Mucosa of gallbladder (tissue), 1 donor: Measurements from ENCODE around the gene COL24A1. TPM values are rescaled to one million over a fixed set of nuclear protein-coding genes. Genes with fewer than 3 reads are reported as not detected.
"Not testable (repeated sequence)": the region's sequence is repeated elsewhere in the genome, so short reads cannot be mapped to it uniquely, and the experiment has no call there.

Source experiments
- DNase-seq: peaks from one replicate; pipeline ENCODE4 v3.0.0-alpha.2; 2020; ENCODE audit warnings: low spot score
- total RNA-seq: library from RNA; stranded (reverse); gene quantifications from one replicate; pipeline ENCODE4 v1.2.1, GENCODE V29; 2021
- donor health status: DM: no; HTN: no; CAD: no.

COL24A1 gene
- total RNA-seq, 1 donor from 2014 or later: 1.5 TPM

DNA sequence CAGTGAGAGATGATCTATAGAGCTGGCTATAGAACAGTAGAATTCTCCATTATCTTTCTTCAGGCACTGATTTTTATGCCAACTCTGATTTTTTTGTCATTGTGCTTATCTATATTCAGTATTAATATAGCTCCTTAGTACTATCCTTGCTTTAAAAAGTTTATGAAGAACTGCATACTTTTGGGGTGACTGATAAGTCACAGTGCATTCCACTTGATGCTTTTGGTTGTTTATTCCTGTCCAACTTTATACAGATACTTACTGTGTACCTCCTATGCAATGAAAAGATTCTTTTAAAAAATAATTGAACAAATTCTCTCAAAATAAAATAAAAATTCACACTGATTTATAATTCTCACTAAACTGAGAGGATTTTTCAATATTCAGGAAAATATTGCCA lies 71.6 kb downstream of the COL24A1 start:
- DNase-seq: no peak

DNA sequence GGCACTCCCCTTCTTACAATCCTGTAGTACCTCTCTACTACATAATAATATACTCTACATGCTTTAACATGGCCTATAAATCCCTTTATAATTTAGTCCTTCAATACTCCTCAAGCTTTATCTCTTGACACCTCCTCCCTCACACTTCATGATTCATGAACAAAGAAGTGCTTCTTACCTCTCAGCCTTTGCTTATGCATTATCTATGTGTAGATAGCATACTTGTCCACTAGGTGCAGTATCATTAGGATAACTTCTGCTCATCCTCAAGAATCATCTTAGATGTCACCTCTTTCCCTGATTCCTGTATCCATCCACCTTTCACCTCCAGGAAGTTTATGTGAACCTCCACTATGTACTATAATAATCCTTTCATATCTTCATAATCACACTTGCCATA lies 74.4 kb downstream of the COL24A1 start:
- DNase-seq: no peak

DNA sequence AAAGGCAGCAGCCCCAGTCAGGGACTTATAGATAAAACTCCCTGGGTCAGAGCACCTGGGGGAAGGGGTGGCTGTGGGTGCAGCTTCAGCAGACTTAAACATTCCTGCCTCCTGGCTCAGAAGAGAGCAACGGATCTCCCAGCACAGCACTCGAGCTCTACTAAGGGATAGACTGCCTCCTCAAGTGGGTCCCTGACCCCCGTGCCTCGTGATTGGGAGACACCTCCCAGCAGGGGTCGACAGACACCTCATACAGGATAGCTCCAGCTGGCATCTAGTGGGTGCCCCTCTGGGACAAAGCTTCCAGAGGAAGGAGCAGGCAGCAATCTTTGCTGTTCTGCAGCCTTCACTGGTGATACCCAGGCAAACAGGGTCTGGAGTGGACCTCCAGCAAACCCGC lies 84.1 kb downstream of the COL24A1 start:
- DNase-seq: not testable (repeated sequence)

DNA sequence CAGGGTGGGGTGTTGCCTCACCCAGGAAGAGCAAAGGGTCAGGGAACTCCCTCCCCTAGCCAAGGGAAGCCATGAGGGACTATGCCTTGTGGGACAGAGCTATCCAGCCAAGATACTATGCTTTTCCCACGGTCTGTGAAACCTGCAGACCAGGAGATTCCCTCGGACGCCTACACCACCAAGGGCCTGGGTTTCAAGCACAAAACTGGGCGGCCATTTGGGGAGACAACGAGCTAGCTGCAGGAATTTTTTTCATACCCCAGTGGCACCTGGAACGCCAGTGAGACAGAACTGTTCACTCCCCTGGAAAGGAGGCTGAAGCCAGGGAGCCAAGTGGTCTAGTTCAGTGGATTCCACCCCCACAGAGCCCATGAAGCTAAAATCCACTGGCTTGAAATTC lies 84.7 kb downstream of the COL24A1 start:
- DNase-seq: not testable (repeated sequence)

DNA sequence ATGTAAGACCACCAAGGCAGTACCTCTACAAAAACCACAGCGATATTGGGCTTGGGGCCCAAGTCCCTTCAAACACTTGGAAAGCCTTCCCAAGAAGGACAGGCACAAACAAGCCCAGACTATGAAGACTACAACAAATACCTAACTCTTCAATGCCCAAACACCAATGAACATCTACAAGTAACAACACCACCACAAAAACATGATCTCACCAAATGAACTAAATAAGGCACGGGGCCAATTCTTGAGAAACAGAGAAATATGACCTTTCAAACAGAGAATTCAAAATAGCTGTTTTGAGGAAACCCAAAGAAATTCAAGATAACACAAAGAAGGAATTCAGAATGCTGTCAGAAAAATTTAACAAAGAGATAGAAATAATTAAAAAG lies 86.8 kb downstream of the COL24A1 start:
- no peak for DNase-seq

DNA sequence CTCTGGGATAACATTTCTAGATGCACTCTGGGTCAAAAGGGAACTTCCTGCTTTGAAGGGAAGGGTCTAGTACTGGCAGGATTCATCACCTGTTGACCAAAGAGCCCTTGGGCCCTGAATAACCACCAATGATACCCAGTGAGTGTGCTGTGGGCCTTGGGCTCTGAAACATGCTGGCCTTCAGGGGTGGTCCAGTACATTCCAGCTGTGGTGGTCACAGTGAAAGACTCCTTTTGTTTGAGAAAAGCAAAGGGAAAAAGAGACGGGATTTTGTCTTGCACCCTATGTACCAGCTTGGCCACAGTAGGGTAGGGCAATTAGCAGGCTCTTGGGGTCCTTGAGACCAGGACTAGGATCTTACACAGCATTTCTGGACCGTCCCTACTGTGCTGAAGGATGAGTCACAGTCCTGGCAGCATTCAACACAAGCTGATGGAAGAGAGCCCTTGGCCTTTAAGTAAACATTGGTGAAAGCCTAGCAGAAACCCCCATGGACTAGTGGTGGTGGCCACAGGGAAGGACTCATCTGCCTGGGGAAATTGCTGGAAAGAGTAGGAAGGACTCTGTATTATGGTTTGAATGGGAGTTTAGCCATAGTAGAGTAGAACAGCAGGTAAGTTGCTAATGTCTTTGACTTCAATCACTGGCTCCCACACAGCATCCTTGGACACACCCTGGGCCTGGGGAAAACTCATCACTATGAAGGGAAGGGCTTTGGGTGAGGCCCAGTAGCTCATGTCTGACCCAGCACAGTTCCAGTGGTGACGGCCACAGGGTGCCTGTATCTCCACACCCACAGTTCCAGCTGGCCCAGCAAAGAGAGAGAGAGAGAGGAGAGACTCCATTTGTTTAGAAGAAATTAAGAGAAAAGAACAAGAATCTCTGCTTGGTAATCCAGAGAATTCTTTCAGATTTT lies 87.5 kb downstream of the COL24A1 start:
- no peak for DNase-seq

DNA sequence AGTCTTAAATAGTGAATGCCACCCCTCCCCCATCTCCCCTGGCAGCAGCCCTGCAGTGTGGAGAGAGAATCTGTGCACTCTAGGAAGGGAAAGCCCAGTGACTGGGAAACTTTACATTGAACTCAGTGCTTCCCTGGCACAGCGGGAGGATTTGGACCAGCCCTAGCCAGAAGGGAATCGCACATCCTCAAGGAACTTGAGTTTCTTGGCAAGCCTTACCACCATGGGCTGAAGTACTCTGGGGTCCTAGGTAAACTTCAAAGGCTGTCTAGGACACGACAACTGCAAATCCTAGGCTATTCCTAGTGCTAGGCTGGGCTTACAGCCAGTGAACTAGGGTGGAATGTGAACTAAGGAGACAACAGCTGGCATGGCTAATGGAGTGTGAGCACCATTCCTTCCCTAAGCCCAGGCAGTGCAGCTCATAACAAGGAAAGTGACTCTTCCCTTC lies 88.3 kb downstream of the COL24A1 start:
- no peak for DNase-seq

DNA sequence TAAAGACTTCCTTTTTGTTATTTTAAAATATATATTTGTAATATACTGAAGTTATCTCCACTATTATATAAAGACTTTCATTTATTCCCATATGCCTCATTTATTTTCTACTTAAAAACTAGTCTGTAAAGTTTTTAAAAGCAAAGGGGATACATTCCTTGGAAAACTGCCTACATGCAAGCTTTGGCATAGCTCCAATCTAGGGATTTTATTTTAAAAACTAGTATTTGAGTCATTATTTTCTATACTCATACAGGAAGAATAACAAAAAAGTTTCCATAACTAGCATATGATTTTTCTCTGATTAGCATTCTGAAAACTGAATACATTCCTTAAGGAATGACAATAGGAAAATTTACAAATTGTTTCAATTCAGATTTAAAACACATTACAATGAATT lies 88.9 kb downstream of the COL24A1 start:
- DNase-seq: no peak

DNA sequence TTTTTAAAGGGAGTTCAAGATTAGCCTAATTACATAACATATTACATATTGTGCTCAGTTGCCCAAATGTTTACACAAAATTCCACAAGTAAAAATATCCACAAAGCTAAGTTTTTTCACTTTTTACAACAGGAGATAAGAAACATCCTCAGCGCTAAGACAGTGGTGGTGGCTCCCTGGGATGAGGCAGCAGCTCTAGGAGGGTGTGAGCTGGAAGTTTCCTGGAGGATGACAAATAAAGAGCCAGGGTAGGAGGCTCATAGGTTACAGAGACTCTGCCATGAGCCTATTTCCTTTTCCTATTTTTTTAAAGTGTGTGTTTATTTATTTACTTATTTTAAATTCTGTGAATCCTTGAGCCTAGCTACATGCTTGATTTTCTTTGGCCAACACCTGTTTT lies 91.7 kb downstream of the COL24A1 start:
- DNase-seq: no peak

DNA sequence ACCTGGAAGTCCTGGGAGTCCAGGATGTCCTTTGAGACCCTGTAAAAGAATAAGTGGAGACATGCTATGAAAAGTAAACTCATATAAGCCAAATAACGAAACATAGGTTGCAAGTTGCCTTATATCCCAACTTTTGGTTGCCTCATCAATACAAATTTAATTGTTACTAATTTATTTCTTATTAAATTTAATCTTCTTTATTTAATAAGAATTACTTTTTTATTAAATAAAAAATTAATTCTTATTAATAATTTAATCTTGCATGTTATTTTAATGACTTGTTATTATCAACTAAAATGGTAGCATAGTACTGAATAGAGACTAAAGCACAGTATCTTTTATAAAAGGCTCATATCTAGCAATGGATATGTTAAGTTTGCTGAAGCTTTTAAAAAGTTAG lies 92.9 kb downstream of the COL24A1 start:
- no peak for DNase-seq

DNA sequence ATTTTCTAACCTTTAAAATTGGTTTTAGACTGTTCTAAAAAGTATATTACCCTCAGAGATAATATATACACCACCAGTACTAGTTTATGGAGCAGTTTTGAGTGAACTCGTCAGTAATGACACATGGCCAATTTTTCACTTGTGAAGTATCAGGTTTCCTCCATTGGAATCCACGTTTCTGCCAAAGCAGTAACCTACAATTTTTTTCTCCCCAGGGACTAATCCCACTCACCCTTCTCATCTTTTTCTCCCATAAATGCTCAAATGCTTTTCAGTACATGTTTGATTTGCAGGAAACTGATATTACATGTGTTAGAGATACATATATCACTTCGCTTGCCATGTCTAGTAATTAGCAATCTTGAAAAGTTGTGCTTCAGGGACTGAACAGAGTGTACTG lies 94.1 kb downstream of the COL24A1 start:
- DNase-seq: no peak

DNA sequence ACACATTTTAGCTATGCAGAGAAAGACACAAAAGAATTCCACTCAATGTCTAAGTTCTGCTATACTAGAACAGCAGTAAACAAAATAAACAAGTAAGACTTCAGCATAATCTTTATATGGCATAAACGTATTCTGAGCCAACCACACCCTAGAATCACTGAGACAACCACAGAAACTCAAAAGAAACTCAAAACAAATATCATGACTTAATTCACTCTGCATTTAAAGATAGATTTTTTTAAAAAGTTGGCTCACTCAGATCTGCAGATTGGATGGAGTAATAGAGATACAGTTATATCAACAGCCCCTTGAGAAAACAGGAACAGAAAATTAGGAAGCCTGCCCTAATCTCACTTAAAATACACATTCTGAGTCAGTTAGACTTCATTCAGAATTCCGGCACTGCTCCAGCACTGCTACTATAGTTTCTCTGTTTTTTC lies 95.0 kb downstream of the COL24A1 start:
- no peak for DNase-seq

DNA sequence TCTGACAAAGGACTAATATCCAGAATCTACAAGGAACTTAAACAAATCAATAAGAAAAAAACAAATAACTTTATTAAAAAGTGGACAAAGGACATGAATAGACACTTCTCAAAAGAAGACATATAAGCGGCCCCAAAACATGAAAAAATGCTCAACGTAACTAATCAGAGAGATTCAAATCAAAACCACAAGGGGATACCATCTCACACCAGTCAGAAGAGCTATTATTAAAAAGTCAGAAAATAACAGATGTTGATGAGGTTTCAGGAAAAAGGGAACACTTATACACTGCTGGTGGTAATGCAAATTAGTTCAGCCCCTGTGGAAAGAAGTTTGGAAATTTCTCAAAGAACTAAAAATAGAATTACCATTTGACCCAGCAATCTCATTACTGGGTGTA lies 102.2 kb downstream of the COL24A1 start:
- DNase-seq: no peak

DNA sequence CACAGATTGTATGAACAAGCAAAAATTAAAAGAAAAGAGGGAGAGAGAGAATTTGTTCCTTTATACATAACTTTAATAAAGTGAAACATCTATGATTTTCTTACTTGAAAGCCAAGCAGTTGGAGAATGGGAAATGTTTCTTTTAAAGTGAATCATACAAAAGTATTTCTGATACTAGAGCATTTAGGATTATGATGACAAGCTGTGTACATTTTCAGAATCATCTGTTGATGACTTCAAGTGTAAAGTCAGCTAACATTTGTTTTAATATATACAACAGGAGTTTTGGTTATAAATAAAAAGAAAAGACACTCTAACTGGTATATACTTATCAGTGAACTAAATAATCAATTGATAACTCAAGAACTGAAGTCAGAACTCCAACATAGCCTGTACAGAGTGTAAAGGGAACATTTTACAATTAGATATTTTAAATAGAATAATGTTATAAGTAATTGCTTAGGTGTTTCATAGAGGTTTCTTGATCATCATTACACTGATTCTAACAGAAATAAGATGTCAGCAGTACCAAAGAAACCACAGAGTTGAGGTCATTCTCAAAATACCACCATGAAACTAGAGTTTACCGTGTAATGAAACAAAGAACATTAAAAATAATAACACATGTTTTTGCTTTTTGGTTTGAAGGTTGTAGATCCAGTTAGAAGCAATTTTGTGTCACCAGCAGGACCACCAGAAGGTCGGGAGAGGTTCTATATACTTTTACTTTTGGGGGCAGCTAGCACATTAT lies 103.4 kb downstream of the COL24A1 start:
- no peak for DNase-seq

DNA sequence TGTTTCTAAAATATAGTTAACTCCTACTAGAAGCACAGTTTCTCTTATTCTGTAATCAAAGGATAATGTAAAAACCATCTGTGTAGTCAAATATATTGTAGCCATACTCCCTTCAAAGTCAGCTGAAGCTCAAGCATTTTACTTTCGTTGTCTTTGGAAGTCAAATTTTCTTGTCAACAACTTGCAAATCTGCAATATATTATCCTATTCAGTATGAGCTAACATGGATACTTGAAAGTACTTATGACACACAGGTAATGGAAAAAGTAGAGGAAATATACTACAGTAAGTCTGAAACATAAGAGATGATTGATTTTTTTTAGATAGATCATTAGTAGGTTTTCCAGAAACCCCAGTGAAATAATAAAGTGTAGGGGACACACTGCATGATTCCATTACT lies 121.5 kb downstream of the COL24A1 start:
- DNase-seq: no peak

DNA sequence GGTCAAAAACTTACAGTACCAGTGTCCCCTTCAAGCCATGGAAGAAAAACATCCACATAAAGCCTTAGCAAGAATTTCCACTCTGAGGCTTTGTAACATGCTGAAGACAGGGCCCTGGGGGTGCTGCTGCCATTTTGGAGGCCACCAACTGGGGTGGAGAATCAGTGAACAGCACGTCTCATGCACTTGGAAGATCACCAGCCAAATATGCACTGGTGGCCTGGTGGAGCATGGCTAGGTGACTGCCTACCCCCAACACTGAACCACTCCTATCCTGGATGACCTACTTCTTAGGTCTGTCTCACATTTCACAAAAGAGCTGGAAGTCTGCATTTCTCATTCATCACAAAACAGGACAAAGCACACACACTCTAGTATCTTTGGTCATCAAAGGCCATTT lies 126.4 kb downstream of the COL24A1 start:
- DNase-seq: no peak

DNA sequence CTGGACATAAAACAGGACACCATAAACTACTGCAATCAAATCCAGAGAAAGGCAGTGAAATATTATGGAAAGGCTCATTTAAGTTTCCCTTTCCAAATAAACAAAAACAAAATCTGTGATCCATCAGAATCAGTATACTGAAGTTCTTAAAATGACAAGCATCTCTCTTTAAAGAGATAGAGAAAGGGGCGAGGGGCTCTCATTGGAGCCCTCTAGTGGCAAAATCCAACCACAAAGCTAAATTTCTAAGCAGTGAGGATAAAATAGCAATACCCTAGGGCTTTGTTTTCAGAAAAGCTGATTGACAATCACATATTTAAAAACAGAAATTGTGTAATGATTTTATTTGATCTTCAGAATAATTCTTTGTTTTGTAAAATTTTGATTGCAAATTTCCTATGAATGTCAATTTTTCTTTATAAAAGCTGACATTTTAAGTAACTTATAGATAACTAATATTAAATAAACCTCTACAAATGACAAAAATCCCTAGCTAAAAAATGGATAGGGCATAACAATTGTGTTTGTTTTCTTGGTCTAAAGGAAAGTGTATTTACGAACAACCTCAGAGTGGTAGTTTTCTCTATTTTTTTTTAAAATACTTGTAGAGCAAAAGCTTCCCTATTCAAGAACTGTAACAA lies 138.2 kb downstream of the COL24A1 start:
- peak; percentile 16 for DNase-seq

DNA sequence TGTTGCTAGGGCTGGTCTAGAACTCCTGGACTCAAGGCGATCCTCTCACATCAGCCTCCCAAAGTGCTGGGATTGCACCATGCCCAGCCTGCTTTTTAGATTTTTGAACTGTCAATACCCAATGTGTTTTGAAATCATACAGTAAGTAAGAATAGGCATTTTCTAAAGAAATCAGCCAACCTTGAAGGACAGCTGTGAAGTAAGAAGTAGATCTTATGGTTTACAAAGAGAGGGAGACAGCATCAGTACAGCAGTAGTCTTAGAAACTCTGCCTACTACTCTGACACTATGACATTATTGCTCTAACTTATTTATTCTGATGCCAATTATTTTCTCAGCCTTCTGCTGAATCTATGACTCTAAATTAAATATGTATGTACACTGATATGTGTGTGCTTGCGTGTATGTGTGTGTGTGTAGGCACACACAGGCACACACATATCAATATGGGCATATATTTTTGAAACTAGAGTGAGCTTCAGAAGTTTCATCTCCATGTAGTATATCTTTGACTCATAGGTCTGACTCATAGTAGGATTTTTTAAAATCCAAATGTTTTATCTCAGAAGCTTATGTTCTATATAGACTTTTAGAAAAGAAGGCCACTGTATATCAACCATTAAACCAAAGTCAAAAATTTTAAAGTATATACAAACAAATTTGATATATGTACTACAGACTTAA lies 140.4 kb downstream of the COL24A1 start:
- DNase-seq: no peak

DNA sequence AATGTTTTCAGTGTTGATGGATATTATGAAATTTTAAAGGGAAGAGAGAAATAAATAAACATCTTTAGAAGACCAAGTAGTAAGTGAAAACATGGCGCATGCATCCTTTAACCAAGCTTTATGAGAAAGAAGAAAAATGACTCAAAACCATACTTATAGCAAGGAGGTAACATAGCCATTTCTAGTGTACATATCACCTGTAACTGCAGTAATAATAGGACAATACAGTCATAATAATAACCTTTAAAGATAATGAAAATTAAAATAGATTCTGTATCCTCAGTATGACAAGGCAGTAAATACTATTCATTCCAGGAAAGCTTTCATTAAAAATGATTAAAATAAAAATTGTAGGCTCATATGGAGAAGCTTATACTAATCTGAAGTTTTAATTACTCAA lies 141.2 kb downstream of the COL24A1 start:
- no peak for DNase-seq

DNA sequence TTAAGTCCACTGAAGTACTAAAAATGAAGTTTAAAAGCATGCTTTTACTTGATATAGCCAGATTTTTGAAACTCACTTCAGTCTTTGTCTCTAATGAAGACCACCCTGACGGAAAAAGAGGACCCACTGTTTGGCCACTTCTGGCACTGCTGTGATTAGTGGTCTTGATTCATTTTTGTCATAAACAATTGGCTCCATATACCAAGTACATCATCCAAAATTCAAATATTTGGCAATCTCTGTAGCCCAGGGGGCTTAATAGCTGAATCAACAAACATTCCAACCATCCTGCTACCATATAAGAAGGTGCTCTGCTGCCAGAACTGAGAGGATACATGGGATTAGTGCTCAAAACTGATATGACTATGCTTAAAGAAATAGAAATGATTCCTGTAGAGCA lies 156.0 kb downstream of the COL24A1 start:
- no peak for DNase-seq

DNA sequence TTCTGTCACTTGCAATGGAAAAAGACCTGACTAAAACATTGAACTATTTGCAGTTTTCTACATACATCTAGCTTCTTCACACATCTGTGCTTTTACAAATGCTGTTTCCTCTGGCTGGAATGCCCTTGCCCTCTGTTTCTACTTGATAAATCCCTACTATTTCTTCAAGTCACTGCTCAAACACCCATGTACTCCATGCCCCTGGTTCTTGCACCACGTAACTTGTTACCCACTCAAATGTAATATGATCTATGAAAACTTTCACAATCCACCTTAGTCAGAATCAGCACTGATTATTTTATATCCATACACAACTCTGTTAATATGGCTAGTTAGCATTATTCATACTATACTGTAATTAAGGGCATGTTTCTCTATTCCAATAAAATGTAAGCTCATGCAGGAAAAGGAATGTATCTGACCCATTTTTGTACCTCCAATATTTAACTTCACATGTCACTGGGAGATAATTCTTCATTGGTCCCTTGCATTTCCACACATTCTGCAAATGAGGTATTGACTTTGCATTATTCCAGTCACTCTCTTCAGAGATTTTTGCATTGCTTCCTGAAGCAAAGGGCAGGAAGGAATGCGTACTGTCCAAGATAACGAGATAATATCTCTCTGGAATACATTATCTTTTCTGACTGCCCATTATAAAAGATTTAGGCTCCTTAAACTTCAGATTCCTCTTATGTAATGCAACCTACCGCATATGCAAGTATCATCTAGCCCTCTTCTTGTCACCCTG lies 158.3 kb downstream of the COL24A1 start:
- no peak for DNase-seq
